HG03432 (cell line): ENCODE results near the gene SERINC1.

ENCODE experiments used
- ATAC-seq: cut with Tn5 transposase; IDR thresholded peaks from one replicate; pipeline ENCODE4 v1.9.1; 2021; ENCODE audit warnings: mild to moderate bottlenecking, moderate library complexity; ENCODE audit not compliant: unreplicated experiment

The SERINC1 gene

DNA sequence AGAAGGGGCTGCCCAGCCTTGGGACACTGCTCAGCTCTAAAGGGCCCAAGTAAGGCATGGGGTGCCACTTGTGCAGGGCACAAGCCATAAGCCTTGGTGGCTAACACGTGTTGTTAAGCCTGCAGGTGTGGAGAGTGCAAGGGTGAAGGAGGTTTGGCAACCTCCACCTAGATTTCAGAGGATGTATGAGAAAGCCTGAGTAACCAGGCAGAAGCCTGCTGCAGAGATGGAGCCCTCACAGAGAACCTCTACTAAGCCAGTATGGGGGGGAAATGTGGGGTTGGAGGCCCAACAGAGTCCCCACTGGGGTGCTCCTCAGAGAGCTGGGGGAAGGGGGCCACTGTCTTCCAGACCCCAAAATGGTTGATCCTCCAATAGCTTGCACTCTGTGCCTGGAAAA, 32.6 kb downstream of the SERINC1 start:
- no peak for ATAC-seq

DNA sequence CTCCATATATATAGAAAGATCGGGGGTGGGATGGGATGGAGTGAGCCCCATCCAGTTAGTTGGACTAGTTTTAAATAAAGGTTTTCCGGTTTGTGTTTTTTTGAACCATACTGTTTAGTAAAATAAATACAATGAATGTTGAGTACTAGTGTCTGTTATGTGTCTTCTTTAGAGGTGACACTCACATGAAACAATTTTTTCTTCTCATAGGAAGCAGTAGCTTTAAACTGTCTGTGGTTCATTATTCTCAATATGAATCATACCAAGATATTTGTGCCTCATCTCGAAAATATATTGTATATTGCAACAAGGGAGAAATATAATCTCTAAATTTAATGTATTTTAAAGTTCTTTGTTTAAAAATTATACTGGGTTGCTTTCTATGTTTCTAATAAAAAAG, 38.8 kb downstream of the SERINC1 start:
- ATAC-seq = peak; percentile 71

DNA sequence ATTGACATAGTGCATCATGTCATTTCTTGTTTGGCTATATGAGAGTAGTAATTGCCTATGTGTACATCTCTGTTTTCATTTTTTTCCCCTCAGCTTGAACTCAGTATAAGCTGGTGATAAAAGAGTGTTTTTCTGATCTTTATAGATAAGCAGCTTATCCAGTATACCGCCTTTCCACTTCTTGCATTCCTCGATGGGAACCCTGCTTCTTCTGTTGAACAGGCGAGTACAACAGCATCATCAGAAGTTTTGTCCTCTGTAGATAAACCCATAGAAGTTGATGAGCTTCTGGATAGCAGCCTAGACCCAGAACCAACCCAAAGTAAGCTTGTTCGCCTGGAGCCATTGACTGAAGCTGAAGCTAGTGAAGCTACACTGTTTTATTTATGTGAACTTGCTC, 39.8 kb downstream of the SERINC1 start:
- no peak for ATAC-seq

DNA sequence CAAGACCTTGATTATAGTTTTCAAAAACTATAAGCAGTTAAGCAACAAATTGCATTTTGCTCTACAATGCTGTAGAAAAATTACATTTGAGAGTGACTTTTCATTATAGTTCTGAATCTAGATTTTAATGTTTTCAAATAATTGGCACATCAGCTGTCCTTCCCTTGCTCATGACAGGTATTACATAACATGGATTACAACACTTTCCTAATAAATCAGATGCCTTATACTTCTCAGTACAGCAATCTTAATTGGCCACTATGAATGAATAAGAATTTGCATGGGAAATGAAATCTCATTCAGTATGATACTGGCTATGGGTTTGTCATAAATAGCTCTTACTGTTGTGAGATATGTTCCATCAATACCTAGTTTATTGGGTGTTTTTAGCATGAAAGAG, 42.3 kb downstream of the SERINC1 start:
- no peak for ATAC-seq

DNA sequence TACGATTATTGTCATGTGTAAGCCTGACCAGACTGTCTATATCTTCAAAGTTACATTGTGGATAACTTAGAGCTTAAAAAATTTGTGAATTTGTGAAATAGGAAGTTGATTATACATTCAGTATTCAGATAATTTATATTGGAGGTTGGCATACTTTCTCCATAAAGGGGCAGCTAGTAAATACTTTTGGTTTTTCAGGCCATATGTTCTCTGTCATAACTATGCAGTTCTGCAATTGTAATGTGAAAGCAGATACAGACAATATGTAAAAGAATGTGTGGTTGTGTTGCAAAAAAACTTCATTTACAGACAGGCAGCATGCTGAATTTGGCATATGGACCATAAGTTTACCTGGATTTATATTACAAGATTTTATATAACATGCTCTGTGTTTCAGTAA, 42.8 kb downstream of the SERINC1 start:
- ATAC-seq = no peak

DNA sequence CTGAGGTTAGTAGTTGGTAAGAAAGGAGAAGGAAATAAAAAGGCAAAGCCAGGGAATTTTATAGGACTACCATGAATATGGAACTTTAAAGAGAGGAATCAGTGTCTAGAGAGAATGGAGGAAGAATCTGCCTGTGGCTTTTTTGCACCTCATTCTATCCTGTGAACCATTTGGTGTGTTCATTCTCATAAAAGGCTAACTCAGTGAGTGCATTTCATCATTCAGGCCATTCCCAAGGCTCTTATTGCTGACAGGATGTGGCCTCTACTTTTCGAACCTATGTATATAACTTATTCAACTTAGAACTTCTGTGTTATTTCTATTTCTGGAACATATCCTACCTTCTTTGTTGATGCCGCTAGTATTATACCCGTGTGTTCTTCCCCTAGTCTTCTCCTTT, 45.0 kb downstream of the SERINC1 start:
- no peak for ATAC-seq

DNA sequence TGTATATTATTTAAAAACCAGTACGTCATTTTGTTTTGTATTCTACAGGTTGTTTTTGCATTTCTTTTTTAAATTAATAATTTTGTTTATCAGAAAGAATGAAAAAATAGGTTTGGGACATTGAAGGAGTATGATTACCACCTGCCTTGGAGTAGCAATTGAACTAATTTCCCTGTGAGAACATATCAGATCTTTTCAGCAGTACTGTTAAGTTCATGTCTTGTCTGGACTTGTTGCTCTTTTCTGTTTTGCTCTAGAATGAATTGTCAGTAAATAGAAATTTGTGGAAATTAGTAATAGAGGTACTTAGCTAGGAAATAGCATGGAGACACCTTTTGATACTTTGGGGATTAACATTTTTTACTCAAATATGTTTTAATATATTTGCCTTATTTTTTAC, 47.9 kb downstream of the SERINC1 start:
- no peak for ATAC-seq

DNA sequence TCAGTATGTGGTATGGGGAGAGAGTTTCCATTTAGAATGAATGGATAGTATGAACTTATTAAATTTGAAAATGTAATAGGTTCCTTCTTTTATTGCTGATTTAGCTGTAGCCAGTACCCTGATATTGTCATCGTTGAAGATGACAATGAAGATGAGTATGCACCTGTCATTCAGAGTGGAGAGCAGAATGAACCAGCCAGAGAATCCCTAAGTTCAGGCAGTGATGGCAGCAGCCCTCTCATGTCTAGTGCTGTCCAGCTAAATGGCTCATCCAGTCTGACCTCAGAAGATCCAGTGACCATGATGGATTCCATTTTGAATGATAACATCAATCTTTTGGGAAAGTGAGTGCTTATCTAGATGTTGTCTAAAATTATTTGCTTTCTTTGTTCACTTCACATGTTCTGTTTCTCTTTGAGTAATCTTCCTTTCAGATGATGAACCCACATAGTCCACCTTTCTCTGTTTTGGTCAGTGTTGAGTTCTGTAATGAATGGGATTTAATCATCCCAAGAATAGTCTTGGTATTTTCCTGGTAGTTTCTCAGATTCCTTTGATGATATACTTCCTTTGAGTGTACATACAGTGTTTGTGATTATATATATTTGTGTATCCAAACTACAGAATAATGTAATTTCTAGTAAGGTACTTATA, 48.9 kb downstream of the SERINC1 start:
- peak; percentile 95 for ATAC-seq

DNA sequence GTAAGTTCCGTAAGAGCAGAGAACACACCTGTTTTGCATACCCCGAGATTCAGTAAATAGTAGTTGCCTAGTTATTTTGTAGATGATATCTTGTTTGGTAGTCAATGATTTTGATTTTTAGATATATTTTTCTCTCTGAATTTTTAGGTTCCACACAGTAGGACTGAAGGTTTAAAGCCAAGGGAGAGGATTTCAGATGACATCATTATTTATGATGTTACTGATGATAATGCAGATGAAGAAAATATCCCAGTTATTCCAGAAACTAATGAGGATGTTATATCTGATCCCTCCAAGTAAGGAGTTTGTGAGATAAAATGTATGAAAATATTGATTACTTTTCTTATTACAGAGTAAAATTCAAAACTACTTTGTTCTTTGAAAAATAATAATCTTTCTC, 49.6 kb downstream of the SERINC1 start:
- no peak for ATAC-seq

DNA sequence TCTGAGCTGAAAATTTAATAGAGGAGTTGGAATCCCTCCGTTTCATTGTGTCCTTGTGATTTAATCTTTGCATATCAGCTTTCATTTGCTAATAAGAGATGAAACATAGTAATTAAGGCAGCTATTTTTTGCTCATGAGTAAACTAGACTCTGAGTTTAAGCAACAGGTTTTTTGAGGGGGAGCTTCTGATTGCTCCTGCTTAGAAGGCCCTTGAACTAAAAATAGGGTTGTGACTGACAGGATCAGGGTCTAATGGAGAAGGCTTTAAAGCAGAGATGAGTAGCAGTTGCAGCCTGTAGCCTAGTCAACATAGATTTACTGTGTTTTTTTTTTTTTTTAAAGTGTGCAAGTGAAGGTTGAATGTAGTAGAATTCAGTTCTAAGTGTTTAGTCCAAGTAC, 54.8 kb downstream of the SERINC1 start:
- no peak for ATAC-seq

DNA sequence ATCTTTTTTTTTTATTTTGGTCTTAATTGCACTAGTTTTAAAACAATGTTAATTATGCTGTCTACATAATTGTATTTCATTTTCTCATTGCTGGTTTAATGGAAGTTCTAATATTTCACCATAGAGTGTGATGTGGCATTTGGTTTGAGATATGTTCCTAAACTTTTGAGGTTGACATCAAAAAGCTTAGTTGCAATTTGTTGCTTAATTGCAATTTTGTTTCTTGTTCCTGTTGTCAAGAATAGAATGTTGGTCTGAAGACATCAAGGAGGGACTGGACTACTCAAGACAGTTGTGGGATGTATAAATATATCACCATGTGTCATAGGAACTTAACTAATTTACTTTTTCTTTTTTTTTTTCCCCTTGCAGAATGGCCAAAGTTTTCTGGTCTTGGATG, 59.6 kb downstream of the SERINC1 start:
- no peak for ATAC-seq

DNA sequence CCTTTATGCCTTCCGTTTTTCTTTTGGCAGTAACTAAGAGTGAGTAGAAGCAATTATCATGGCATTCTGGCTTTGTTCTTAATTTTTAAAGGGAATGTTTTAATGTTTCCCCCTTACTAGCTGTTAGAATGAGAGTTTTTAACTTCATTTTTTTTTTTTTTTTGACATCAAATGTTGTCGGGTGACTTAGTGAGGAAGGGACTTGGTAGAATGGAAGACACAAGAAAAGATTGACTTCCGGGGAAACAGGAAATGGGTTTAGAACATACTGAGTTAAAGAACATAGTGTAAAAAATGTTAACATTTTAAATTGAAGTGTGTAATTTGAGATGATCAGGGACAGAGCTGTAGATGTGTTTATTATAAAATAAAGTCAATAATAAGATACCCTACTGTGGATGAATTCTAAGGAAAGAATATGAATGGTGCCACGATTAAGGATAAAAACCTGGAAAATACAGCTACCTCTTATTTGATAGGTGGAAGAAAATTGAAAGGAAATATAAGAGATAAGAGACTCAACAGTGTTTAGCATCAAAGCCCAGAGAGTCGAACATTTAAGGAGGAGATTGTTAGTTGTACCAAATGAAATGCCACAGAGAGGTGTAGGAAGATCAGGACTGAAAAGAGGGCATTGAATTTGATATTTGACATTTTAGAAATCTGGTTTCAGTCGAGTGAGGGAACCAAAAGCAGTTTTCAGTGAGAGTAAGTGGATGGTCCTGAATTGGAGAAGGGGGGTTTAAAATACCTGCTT, 62.7 kb downstream of the SERINC1 start:
- no peak for ATAC-seq

DNA sequence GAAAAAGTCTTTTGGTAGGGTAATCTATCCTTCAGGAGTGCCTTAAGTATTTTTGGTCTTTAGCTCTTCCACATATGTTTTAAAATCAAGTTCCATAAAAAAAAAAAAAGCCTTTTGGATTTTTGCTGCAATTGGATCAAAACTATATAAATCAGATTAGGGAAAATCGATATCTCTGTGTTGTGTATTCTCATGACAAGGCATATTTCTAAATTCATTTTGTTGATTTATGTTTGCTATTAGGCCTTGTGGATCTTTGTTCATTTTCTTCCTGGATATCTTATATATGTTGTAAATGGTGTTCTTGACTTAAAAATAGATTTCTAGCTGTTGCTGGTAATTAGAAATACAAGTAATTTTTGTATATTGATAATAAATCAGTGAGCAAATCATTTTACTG, 63.4 kb downstream of the SERINC1 start:
- ATAC-seq = no peak

DNA sequence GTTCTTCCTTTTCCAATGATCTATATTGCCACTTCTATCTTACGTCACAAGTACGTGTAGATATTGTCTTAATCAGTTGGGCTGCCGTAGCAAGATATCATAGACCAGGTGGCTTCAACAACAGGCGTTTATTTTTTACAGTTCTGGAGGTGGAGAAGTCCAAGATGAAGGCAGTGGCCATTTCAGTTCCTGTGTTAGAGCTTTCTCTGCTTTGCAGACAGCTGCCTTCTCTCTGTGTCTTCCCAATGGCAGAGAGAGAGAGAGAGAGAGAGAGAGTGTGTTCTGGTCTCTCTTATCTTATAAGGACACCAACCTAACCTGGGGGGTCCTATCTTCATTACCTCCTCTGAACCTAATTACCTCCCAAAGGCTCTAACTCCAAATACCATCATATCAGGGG, 63.9 kb downstream of the SERINC1 start:
- no peak for ATAC-seq

DNA sequence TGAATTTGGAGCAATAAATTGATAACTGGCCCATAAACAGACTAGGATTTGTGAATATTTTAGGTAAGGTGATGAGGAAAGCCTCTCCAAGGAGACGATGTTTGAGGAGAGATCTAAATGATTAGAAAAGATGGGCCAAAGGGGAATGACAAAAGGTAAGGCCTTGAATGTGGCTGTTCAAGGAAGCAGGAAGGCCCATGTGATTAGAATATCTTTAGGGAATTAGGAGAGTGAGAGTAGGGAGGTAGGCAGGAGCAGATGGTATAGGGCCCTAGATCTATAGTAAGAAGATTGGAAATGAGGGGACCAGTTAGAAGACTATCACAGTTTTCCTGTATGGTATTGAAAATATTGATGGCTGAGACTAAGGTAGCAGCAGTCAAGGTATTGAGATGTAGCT, 65.4 kb downstream of the SERINC1 start:
- ATAC-seq = no peak

DNA sequence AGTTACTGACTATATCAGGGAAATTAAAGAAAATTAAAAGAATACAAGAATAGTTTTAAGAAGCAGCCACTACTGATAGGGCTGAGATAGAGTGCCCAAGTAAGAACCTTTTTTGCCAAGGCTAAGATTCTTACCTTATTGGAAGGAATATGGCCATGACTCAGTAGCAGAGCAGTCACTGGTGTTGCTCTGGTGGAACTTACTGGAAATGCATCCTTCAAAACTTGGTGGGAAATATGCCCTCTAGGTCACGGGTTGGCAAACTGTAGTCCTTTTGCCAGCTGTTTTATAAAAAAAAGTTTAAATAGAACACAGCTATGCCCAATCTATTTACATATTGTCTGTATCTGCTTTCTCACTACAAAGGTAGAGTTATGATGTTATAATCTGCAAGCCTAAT, 66.2 kb downstream of the SERINC1 start:
- no peak for ATAC-seq

DNA sequence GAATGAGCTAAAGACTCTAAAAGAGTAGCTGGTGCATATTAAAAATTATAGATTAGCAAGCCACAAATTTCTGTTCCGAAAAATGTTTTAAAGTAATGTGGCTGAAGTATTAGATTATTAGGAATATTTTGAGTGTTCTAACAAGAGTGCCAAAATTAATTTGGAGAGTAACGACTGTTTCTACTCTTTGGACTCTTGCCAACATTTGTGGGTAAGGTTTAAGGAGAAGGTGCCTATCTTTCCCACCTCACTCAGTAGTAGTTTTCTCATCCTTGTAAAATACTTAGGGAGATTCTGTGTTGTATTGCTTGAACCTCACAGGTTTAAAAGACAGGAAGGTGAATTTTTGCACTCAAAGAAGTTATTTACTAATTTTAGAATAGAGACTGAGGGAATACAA, 67.2 kb downstream of the SERINC1 start:
- no peak for ATAC-seq

DNA sequence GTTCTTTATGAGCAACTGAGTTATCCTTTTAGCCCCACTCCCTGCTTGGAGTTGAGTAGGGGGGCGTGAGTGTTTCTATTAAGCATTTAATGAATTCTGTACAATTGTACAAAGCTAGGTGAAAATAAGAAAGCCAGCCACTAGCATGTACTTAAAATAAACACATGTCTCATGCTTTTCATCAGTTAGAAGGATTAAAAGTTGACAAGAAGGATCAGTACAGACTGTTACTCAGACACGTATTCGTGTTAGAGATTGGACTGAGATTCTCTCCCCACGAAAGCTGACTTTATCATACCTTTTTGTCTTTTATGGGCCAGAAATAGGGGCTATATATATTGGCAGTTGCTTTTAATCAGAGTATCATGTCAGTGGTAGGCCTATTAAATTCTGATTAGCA, 70.5 kb downstream of the SERINC1 start:
- ATAC-seq = no peak

DNA sequence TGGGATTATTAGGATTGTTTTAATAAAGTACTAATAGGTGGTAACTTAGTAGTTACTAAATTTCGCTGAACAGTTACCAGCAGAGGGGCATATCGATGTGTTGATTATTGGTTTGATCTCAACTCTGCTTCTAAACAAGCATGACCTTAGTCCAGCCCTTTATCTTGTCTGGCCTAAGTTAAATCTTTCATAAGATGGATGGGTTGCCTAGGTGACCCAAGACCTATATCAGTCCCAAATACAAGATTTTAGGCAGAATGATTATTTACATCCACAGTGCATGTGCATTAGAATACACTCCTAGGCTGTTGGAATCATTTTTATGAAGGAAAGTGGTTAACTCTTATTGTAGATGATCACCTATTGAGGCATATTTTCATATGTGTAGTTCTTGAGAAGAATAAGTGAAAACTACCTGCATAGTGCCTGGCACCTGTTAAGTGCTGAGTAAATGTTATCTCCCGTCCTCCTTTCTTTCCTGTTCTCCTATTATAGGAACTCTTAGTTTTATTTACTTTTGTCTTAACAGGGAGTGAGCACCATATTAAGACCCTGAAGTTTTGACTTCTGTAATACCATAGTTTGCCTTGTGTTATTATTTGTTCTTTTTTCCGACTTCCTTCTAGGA, 71.0 kb downstream of the SERINC1 start:
- ATAC-seq = no peak

DNA sequence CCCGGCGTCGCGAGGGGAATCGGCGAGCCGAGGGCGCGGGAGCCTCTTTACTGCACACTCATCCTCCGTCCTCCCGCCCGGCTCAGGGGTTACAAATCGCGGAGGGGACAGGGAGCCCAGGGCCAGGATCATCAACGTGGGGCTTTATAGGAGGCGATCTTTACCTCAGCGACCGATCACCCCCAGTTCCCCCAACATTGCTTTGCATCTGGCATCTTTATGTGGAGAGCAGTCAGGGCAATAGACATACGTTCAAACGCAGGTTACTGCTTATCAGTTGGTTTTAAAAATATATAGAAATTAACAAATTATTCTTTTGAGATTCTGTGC, 71.5 kb downstream of the SERINC1 start:
- ATAC-seq = peak; percentile 24

DNA sequence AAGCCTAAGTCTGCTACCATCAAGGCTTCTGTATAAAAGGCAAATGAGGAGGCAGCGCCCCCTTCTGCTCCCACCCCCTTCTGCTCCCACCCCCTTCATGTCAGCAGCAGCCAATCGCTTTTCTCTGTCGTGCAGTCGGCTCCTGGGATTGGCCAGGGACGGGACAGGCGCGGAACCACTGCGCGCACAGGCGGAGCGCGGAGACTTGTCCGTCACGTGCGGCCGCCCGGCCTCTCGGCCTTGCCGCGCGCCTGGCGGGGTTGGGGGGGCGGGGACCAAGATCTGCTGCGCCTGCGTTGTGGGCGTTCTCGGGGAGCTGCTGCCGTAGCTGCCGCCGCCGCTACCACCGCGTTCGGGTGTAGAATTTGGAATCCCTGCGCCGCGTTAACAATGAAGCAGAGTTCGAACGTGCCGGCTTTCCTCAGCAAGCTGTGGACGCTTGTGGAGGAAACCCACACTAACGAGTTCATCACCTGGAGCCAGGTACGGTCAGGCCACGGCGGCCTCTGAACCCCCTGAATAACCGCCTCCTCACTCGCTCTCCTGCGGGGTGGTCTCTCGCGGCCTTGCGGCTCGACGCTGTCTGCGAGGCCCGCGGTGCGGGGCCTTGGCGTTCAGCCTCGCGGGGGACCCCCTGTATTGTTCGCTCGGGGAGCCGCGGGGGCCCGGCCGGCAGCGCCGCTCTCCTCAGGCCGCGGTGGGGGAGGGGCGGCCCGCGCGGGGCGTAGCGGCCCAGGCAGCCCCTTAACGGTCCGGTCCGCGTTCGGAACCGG, 72.1 kb downstream of the SERINC1 start, which contains the start of gene HSF2:
HSF2 (plus strand) TSS at position 305 of the 773 bp plus-strand sequence; CDS start at position 391, 86 bp downstream.
- peak; percentile 98 for ATAC-seq

DNA sequence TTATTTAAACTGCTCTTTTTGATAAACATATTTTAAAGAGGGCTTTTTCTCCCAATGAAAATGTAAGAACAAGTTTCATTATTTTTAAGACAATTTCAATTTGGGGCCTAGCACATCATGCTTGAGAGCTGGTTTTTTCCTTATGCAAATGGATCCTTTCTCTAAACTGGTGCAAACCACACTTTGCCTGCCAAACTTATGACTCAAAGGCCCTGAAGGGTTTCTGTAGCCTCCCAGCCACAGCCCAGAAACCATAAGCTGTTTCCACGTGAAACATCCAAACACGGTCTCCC, 72.6 kb downstream of the SERINC1 start:
- no peak for ATAC-seq
